ENCODE results near the gene JAM2.

JAM2 gene

GRCh38 chr21:25752416-25752815 lies 113.4 kb downstream of the JAM2 start:
- no peak for DNase-seq (ENCODE audit: low read depth)
- TF ChIP-seq, protein P1, sequence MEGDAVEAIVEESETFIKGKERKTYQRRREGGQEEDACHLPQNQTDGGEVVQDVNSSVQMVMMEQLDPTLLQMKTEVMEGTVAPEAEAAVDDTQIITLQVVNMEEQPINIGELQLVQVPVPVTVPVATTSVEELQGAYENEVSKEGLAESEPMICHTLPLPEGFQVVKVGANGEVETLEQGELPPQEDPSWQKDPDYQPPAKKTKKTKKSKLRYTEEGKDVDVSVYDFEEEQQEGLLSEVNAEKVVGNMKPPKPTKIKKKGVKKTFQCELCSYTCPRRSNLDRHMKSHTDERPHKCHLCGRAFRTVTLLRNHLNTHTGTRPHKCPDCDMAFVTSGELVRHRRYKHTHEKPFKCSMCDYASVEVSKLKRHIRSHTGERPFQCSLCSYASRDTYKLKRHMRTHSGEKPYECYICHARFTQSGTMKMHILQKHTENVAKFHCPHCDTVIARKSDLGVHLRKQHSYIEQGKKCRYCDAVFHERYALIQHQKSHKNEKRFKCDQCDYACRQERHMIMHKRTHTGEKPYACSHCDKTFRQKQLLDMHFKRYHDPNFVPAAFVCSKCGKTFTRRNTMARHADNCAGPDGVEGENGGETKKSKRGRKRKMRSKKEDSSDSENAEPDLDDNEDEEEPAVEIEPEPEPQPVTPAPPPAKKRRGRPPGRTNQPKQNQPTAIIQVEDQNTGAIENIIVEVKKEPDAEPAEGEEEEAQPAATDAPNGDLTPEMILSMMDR (IDR thresholded peaks at IDR 0.05; ENCODE audit: control insufficient read depth, extremely low read depth, insufficient read depth): no peak
- no peak overlapping the region for H3K4me3 ChIP-seq (ENCODE audit: low read depth, low read length)

DNA sequence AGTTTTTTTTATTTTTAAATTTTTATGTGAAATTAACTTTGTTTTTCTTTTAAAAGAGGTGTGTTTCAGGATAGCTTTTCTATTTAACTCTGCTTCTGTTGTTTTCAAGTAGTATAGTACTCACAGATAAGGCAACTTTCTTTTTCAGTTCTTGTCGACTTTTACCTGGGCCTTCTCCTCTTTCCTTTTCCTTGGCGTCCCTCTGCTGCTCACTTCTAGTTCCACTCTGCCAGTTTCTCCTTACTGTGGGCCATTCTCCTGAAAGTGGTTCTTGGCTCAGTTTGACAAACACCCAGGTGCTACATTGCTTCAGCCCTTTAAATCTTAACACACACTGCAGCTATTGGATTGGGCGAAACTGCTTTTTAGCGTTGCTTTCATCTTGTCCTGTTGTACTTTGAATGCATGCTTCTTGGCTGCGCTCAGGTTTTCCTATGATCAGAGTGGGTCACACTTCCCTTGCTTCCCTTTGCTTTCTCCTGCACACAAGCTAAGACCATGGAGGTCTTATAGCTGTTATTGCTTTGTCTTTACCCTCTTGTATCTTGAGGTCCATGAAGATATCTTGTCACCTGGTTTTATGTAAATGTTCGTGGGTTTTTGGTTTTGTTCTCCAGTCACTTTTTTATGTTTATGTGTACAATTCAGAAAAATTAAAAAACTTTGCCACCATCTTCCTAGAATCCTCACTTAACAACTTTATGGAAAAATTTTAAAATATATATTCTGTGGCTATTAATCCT lies 117.3 kb downstream of the JAM2 start:
- TF ChIP-seq, protein P1 (IDR thresholded peaks at IDR 0.05; ENCODE audit: control insufficient read depth, extremely low read depth, insufficient read depth): no peak
- DNase-seq (ENCODE audit: low read depth): no peak
- no peak overlapping the region for H3K4me3 ChIP-seq (ENCODE audit: low read depth, low read length)

DNA sequence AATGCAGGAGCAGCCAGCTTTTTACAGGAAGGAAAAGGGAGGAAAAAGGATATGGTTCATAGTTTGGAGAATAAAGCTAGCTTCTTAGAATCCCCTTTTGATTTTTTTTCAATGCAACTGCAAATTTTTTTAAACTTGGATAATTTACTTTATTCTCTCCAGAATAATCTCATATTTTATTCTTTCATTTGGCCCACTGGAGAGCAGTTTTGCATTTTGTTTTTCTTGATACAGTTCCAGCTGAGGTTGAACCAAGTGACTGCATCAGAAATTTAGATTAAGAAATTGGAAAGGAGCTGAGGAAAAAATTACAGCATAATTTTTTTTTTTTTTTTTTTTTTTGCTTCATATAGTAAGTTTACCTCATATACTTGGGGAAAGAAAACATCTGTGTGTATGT lies 118.5 kb downstream of the JAM2 start:
- no peak overlapping the region for H3K4me3 ChIP-seq (ENCODE audit: low read depth, low read length)
- TF ChIP-seq, protein P1 (IDR thresholded peaks at IDR 0.05; ENCODE audit: control insufficient read depth, extremely low read depth, insufficient read depth): no peak
- DNase-seq (ENCODE audit: low read depth): no peak

GRCh38 chr21:25759573-25759972 lies 120.5 kb downstream of the JAM2 start:
- H3K4me3 ChIP-seq (ENCODE audit: low read depth, low read length): no peak overlapping the region
- TF ChIP-seq, protein P1 (IDR thresholded peaks at IDR 0.05; ENCODE audit: control insufficient read depth, extremely low read depth, insufficient read depth): no peak
- no peak for DNase-seq (ENCODE audit: low read depth)

DNA sequence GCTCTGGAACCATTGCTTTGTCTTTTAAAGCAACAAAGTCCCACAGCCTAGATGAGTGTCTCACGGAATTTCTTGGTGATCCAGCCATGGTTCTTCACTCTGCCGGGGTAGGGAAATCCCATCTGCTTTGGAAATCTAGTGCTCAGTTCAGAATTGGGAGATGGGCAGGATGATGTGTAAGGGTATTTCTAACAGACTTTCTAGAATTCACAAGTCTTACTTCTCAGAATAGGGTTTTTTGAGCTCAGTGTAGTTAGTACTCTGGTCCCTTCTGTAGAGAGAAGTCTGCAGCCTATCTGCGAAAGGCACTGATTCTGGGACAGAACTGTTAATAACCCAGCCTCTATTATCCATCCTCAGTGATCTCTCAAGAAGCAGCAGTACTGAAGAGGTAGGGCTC lies 121.0 kb downstream of the JAM2 start:
- no peak overlapping the region for H3K4me3 ChIP-seq (ENCODE audit: low read depth, low read length)
- DNase-seq (ENCODE audit: low read depth): no peak
- TF ChIP-seq, protein P1 (IDR thresholded peaks at IDR 0.05; ENCODE audit: control insufficient read depth, extremely low read depth, insufficient read depth): no peak

GRCh38 chr21:25760677-25761076 lies 121.6 kb downstream of the JAM2 start:
- TF ChIP-seq, protein P1 (IDR thresholded peaks at IDR 0.05; ENCODE audit: control insufficient read depth, extremely low read depth, insufficient read depth): no peak
- H3K4me3 ChIP-seq (ENCODE audit: low read depth, low read length): no peak overlapping the region
- no peak for DNase-seq (ENCODE audit: low read depth)

GRCh38 chr21:25764065-25764464 lies 125.0 kb downstream of the JAM2 start:
- TF ChIP-seq, protein P1 (IDR thresholded peaks at IDR 0.05; ENCODE audit: control insufficient read depth, extremely low read depth, insufficient read depth): no peak
- no peak overlapping the region for H3K4me3 ChIP-seq (ENCODE audit: low read depth, low read length)
- no peak for DNase-seq (ENCODE audit: low read depth)

All from LNCaP clone FGC (cell line).